Measurements from ENCODE around the gene RBP3.

Gene RBP3

GRCh38 chr10:47319784-47320183 is 28.4 kb upstream of the RBP3 start:
- DNase-seq = no peak

GRCh38 chr10:47320812-47321211 is 27.4 kb upstream of the RBP3 start:
- DNase-seq = no peak

GRCh38 chr10:47321521-47322195 is 26.5 kb upstream of the RBP3 start:
- DNase-seq = no peak

GRCh38 chr10:47322300-47323061 is 25.7 kb upstream of the RBP3 start, which contains the start of gene GDF2:
GDF2 (plus strand) TSS chr10:47322454; CDS start chr10:47322669, 215 bp downstream.
- no peak for DNase-seq

GRCh38 chr10:47323087-47323486 is 25.1 kb upstream of the RBP3 start:
- DNase-seq = no peak

GRCh38 chr10:47323636-47324296 is 24.4 kb upstream of the RBP3 start:
- DNase-seq = no peak

- no peak for DNase-seq
Observed at GRCh38 chr10:47325303-47326291, 22.6 kb upstream of the RBP3 start.

- DNase-seq = no peak
Observed at GRCh38 chr10:47326306-47326926, 21.7 kb upstream of the RBP3 start.

GRCh38 chr10:47326927-47327330 is 21.2 kb upstream of the RBP3 start:
- DNase-seq = no peak

GRCh38 chr10:47329855-47330254 is 18.3 kb upstream of the RBP3 start:
- no peak for DNase-seq

- no peak for DNase-seq
Observed at GRCh38 chr10:47330366-47330765, 17.8 kb upstream of the RBP3 start.

GRCh38 chr10:47330804-47331203 is 17.4 kb upstream of the RBP3 start:
- no peak for DNase-seq

- DNase-seq = no peak
Observed at GRCh38 chr10:47331491-47331890, 16.7 kb upstream of the RBP3 start.

- DNase-seq = no peak
Observed at GRCh38 chr10:47331954-47332353, 16.2 kb upstream of the RBP3 start.

- DNase-seq = no peak
Observed at GRCh38 chr10:47332371-47332770, 15.8 kb upstream of the RBP3 start.

GRCh38 chr10:47332946-47333345 is 15.2 kb upstream of the RBP3 start:
- DNase-seq = no peak

- DNase-seq = no peak
Observed at GRCh38 chr10:47333532-47333931, 14.6 kb upstream of the RBP3 start.

GRCh38 chr10:47334466-47335295 is 13.5 kb upstream of the RBP3 start:
- no peak for DNase-seq

- no peak for DNase-seq
Observed at GRCh38 chr10:47335906-47336305, 12.3 kb upstream of the RBP3 start.

GRCh38 chr10:47336387-47337134 is 11.6 kb upstream of the RBP3 start:
- DNase-seq = no peak
